HCT116 (cell line): ENCODE measurements around the gene MYH6. TPM values are rescaled to one million over a fixed set of nuclear protein-coding genes. Genes with fewer than 3 reads are reported as not detected.

ENCODE experiments used
- ATAC-seq: fragments of 200-7000 bp; cut with Tn5 transposase; 2 replicates; pipeline ENCODE4 v1.9.1; 2020; ENCODE audit warnings: mild to moderate bottlenecking, moderate library complexity
- BruUV-seq: library from RNA; stranded (reverse); fragments of 400-500 nt; replicated peaks from 2 replicates; lab custom pipeline; 2021; lab: Mats Ljungman, UMichigan
- CTCF ChIA-PET: fragments of 300-600 bp; sonication (Branson Sonifier 250); formaldehyde crosslinking; loops from one replicate; lab custom pipeline; 2021; ENCODE audit warnings: antibody characterized with exemption; lab: Charles Lee
- POLR2A ChIA-PET: fragments of 300-600, 350-600 bp; sonication (Branson Sonifier 250); formaldehyde crosslinking; loops from one replicate; lab custom pipeline; 2021; ENCODE audit warnings: antibody characterized with exemption; lab: Charles Lee
- RAD21 ChIA-PET, 2 experiments: fragments of 300-600 bp; sonication (Branson Sonifier 250); formaldehyde crosslinking; loops; one replicate each; lab custom pipeline; 2023; ENCODE audit warnings: low total read pairs in 2 of 2; ENCODE audit not compliant: uncharacterized antibody in 2 of 2, unreplicated experiment in 2 of 2, low non-redundant PET in 1 of 2; lab: Charles Lee
- DNase-seq: peaks from one replicate; pipeline ENCODE4 v3.0.0-alpha.2; 2010; ENCODE audit warnings: low read depth, low spot score
- H2AFZ ChIP-seq: fragments of 200-600 bp; shearing (Covaris generic), sonication (generic); 2 replicates; pipeline ENCODE4 v1.6.1; 2017; ENCODE audit warnings: low read depth, mixed run types, mixed read lengths, antibody characterized with exemption, low read length; ENCODE audit not compliant: poor library complexity, severe bottlenecking
- H3K27ac ChIP-seq: 2 replicates; pipeline ENCODE4 v1.5.1; 2012; ENCODE audit warnings: low read depth, low read length
- H3K27me3 ChIP-seq: fragments of 200-600 bp; sonication (generic); 2 replicates; pipeline ENCODE4 v1.6.1; 2016; ENCODE audit warnings: mixed run types, low read length, mixed read lengths; ENCODE audit not compliant: insufficient read depth
- H3K36me3 ChIP-seq, 2 experiments: fragments of 200-500 bp in 1 of 2; fragments of 200-600 bp in 1 of 2; sonication (Bioruptor generic) in 1 of 2; sonication (generic) in 1 of 2; 2 replicates each; pipeline versions ENCODE4 v1.5.1 to v1.6.1; 2014 to 2016; ENCODE audit warnings: low read length in 2 of 2, inconsistent platforms in 1 of 2, mixed read lengths in 1 of 2, mixed run types in 1 of 2; ENCODE audit not compliant: insufficient read depth in 2 of 2, control insufficient read depth in 1 of 2
- H3K4me1 ChIP-seq, 2 experiments: fragments of 200-600 bp in 1 of 2; sonication (generic) in 1 of 2; 2 replicates each; pipeline versions ENCODE4 v1.5.1 to v1.6.1; 2012 to 2017; ENCODE audit warnings: low read length in 2 of 2, inconsistent platforms in 1 of 2, mild to moderate bottlenecking in 1 of 2, mixed read lengths in 1 of 2, mixed run types in 1 of 2, moderate library complexity in 1 of 2; ENCODE audit not compliant: insufficient read depth in 2 of 2, control insufficient read depth in 1 of 2
- H3K4me2 ChIP-seq: fragments of 200-600 bp; sonication (generic); 2 replicates; pipeline ENCODE4 v1.6.1; 2017; ENCODE audit warnings: mixed run types, low read length, mixed read lengths
- H3K4me3 ChIP-seq, 2 experiments: fragments of 200-600 bp in 1 of 2; sonication (generic) in 1 of 2; replicated peaks in 1 of 2; 2 replicates each; pipeline ENCODE4 v1.5.1; 2011 to 2016; ENCODE audit warnings: low read length in 2 of 2, control low read depth in 1 of 2, low read depth in 1 of 2, mild to moderate bottlenecking in 1 of 2, mixed read lengths in 1 of 2, mixed run types in 1 of 2
- H3K79me2 ChIP-seq: fragments of 200-600 bp; sonication (generic); 2 replicates; pipeline ENCODE4 v1.6.1; 2017; ENCODE audit warnings: mild to moderate bottlenecking, mixed run types, low read length, moderate library complexity, mixed read lengths; ENCODE audit not compliant: insufficient read depth
- H3K9ac ChIP-seq: fragments of 200-600 bp; sonication (generic); 2 replicates; pipeline ENCODE4 v1.6.1; 2016; ENCODE audit warnings: low read length, mixed read lengths
- H3K9me2 ChIP-seq: fragments of 200-600 bp; sonication (generic), shearing (Covaris generic); 2 replicates; pipeline ENCODE4 v1.6.1; 2017; ENCODE audit warnings: mixed run types, mild to moderate bottlenecking, moderate library complexity; ENCODE audit not compliant: insufficient read depth
- H3K9me3 ChIP-seq, 2 experiments: fragments of 200-500 bp in 1 of 2; fragments of 200-600 bp in 1 of 2; sonication (Bioruptor generic) in 1 of 2; sonication (generic) in 1 of 2; 2 replicates each; pipeline ENCODE4 v1.6.1; 2014 to 2017; ENCODE audit warnings: low read length in 2 of 2, mixed read lengths in 2 of 2, inconsistent platforms in 1 of 2, low read depth in 1 of 2, mild to moderate bottlenecking in 1 of 2, mixed run types in 1 of 2, moderate library complexity in 1 of 2; ENCODE audit not compliant: control insufficient read depth in 1 of 2, insufficient read depth in 1 of 2
- H4K20me1 ChIP-seq: fragments of 200-600 bp; sonication (generic), shearing (Covaris generic); 2 replicates; pipeline ENCODE4 v1.6.1; 2017; ENCODE audit warnings: mixed run types, mild to moderate bottlenecking, moderate library complexity; ENCODE audit not compliant: insufficient read depth
- CBX3 ChIP-seq: IDR thresholded peaks from 2 replicates; pipeline ENCODE4 v1.6.1; 2012; ENCODE audit warnings: low read depth
- CEBPB ChIP-seq: IDR thresholded peaks from 2 replicates; pipeline ENCODE4 v1.6.1; 2012; ENCODE audit warnings: low read depth
- EGR1 ChIP-seq: IDR thresholded peaks from 2 replicates; pipeline ENCODE4 v1.6.1; 2012; ENCODE audit warnings: low read depth
- ELF1 ChIP-seq: IDR thresholded peaks from 2 replicates; pipeline ENCODE4 v1.6.1; 2012; ENCODE audit warnings: low read depth, borderline replicate concordance
- EZH2 ChIP-seq: fragments of 200-600 bp; sonication (generic); IDR thresholded peaks from 2 replicates; pipeline ENCODE4 v1.6.1; 2017; ENCODE audit warnings: antibody characterized with exemption, mixed run types
- EZH2phosphoT487 ChIP-seq: fragments of 200-600 bp; IDR thresholded peaks from 2 replicates; pipeline ENCODE4 v1.6.1; 2018; ENCODE audit warnings: antibody characterized with exemption, borderline replicate concordance
- JUND ChIP-seq: IDR thresholded peaks from 2 replicates; pipeline ENCODE4 v1.6.1; 2012
- POLR2AphosphoS5 ChIP-seq: IDR thresholded peaks from 2 replicates; pipeline ENCODE4 v1.6.1; 2011; ENCODE audit warnings: mild to moderate bottlenecking, low read depth, low read length, moderate library complexity
- RAD21 ChIP-seq: IDR thresholded peaks from 2 replicates; pipeline ENCODE4 v1.6.1; 2012; ENCODE audit warnings: low read depth, mild to moderate bottlenecking
- SIN3A ChIP-seq: IDR thresholded peaks from 2 replicates; pipeline ENCODE4 v1.6.1; 2012; ENCODE audit warnings: low read depth
- SP1 ChIP-seq: IDR thresholded peaks from 2 replicates; pipeline ENCODE4 v1.6.1; 2012; ENCODE audit warnings: low read depth
- SRF ChIP-seq: IDR thresholded peaks from 2 replicates; pipeline ENCODE4 v1.6.1; 2012; ENCODE audit warnings: low read depth
- TCF7L2 ChIP-seq: IDR thresholded peaks from 2 replicates; pipeline ENCODE4 v1.7.0; 2011; ENCODE audit warnings: borderline replicate concordance, inconsistent platforms; ENCODE audit not compliant: insufficient read depth, insufficient read length; ENCODE audit errors: extremely low read depth
- ZFX ChIP-seq: fragments of 450-650 bp; IDR thresholded peaks from 2 replicates; pipeline ENCODE4 v1.6.1; 2017
- ZNF274 ChIP-seq: fragments of 200-500 bp; sonication (Bioruptor generic); IDR thresholded peaks from 2 replicates; pipeline ENCODE4 v1.6.1; 2014; ENCODE audit warnings: mild to moderate bottlenecking, low read depth, low read length, inconsistent platforms
- intact Hi-C: fragments of 100-400 bp; cut with micrococcal nuclease; formaldehyde crosslinking; loops from 2 replicates; pipeline ENCODE4 v1.10.0; 2022
- total RNA-seq: library from RNA; stranded (reverse); gene quantifications from one replicate; pipeline ENCODE4 v1.2.1, GENCODE V29; 2021; ENCODE audit not compliant: unreplicated experiment
- TF ChIP-seq, protein P1 (sequence below): IDR thresholded peaks from 2 replicates; pipeline ENCODE4 v1.6.1; 2012
- TF ChIP-seq, protein P2 (sequence below): IDR thresholded peaks from 2 replicates; pipeline ENCODE4 v1.6.1; 2012; ENCODE audit warnings: low read depth
- TF ChIP-seq, protein P3 (sequence below): IDR thresholded peaks from 2 replicates; pipeline ENCODE4 v1.6.1; 2012
- TF ChIP-seq, protein P4 (sequence below): IDR thresholded peaks from 2 replicates; pipeline ENCODE4 v1.6.1; 2011; ENCODE audit warnings: mild to moderate bottlenecking, low read length, moderate library complexity; ENCODE audit not compliant: insufficient replicate concordance; ENCODE audit errors: extremely low read depth

Gene MYH6
- total RNA-seq, 1 experiment from 2014 or later, result not detected

DNA sequence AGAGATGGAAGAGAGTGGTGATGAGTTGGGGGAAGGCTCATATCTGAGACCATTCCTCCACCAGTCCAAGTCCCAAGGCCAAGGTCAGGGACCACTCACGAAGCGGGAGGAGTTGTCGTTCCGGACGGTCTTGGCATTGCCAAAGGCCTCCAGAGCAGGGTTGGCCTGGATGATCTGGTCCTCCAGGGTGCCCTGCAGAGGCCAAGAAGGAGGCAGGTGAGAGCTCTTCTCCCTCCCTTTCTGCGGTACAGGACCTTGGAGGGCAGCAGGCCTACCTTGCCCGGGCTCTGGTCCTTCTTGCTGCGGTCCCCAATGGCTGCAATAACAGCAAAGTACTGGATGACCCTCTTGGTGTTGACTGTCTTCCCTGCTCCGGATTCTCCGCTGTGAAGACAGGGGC, 23.4 kb upstream of the MYH6 start:
- TF ChIP-seq JUND (no peak), ZNF274 (no peak), EZH2phosphoT487 (no peak), SP1 (no peak), ELF1 (no peak), SRF (no peak), RAD21 (no peak), CBX3 (no peak), EZH2 (no peak), POLR2AphosphoS5 (no peak), CEBPB (no peak), TCF7L2 (no peak), EGR1 (no peak), ZFX (no peak), SIN3A (no peak)
- TF ChIP-seq, protein P1, sequence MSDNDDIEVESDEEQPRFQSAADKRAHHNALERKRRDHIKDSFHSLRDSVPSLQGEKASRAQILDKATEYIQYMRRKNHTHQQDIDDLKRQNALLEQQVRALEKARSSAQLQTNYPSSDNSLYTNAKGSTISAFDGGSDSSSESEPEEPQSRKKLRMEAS, result no peak
- TF ChIP-seq, protein P2, sequence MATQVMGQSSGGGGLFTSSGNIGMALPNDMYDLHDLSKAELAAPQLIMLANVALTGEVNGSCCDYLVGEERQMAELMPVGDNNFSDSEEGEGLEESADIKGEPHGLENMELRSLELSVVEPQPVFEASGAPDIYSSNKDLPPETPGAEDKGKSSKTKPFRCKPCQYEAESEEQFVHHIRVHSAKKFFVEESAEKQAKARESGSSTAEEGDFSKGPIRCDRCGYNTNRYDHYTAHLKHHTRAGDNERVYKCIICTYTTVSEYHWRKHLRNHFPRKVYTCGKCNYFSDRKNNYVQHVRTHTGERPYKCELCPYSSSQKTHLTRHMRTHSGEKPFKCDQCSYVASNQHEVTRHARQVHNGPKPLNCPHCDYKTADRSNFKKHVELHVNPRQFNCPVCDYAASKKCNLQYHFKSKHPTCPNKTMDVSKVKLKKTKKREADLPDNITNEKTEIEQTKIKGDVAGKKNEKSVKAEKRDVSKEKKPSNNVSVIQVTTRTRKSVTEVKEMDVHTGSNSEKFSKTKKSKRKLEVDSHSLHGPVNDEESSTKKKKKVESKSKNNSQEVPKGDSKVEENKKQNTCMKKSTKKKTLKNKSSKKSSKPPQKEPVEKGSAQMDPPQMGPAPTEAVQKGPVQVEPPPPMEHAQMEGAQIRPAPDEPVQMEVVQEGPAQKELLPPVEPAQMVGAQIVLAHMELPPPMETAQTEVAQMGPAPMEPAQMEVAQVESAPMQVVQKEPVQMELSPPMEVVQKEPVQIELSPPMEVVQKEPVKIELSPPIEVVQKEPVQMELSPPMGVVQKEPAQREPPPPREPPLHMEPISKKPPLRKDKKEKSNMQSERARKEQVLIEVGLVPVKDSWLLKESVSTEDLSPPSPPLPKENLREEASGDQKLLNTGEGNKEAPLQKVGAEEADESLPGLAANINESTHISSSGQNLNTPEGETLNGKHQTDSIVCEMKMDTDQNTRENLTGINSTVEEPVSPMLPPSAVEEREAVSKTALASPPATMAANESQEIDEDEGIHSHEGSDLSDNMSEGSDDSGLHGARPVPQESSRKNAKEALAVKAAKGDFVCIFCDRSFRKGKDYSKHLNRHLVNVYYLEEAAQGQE, result no peak
- TF ChIP-seq, protein P3, sequence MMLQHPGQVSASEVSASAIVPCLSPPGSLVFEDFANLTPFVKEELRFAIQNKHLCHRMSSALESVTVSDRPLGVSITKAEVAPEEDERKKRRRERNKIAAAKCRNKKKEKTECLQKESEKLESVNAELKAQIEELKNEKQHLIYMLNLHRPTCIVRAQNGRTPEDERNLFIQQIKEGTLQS, result no peak
- TF ChIP-seq, protein P4, sequence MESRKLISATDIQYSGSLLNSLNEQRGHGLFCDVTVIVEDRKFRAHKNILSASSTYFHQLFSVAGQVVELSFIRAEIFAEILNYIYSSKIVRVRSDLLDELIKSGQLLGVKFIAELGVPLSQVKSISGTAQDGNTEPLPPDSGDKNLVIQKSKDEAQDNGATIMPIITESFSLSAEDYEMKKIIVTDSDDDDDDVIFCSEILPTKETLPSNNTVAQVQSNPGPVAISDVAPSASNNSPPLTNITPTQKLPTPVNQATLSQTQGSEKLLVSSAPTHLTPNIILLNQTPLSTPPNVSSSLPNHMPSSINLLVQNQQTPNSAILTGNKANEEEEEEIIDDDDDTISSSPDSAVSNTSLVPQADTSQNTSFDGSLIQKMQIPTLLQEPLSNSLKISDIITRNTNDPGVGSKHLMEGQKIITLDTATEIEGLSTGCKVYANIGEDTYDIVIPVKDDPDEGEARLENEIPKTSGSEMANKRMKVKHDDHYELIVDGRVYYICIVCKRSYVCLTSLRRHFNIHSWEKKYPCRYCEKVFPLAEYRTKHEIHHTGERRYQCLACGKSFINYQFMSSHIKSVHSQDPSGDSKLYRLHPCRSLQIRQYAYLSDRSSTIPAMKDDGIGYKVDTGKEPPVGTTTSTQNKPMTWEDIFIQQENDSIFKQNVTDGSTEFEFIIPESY, result no peak
- Histone ChIP-seq H3K9ac (no peak overlapping the region), H3K27me3 (peaks cover 12% of the 10 kb centered on the region), H2AFZ (no peak overlapping the region), H3K9me3 (no peaks in the 10 kb centered on the region), H3K4me2 (no peak overlapping the region), H3K4me3 (no peak overlapping the region), H3K9me2 (no peaks in the 10 kb centered on the region), H4K20me1 (no peaks in the 10 kb centered on the region), H3K4me1 (no peaks in the 10 kb centered on the region), H3K27ac (no peak overlapping the region), H3K36me3 (no peaks in the 10 kb centered on the region), H3K79me2 (no peaks in the 10 kb centered on the region)
- ChIA-PET RAD21 (no interaction called here), POLR2A (no interaction called here), CTCF (no interaction called here)
- no peak for DNase-seq
- no TSS peak for BruUV-seq
- intact Hi-C loops, result no loop called here
- no peak for ATAC-seq
